Medulla oblongata (tissue), 1 donor: ENCODE results near the gene TBCEL.
"Not testable (repeated sequence)": the region's sequence is repeated elsewhere in the genome, so short reads cannot be mapped to it uniquely, and the experiment has no call there.

Experiments
- DNase-seq: peaks from one replicate; pipeline ENCODE4 v3.0.0-alpha.2; 2015; ENCODE audit errors: extremely low spot score

Gene TBCEL

GRCh38 chr11:121029153-121029552 is 5.3 kb downstream of the TBCEL start:
- DNase-seq, result no peak

GRCh38 chr11:121029813-121030445 is 6.0 kb downstream of the TBCEL start:
- no peak for DNase-seq

- DNase-seq, result no peak
Observed at GRCh38 chr11:121031167-121031566, 7.3 kb downstream of the TBCEL start.

- DNase-seq, result not testable (repeated sequence)
Observed at GRCh38 chr11:121031648-121032047, 7.7 kb downstream of the TBCEL start.

GRCh38 chr11:121032546-121032945 is 8.6 kb downstream of the TBCEL start:
- no peak for DNase-seq

- no peak for DNase-seq
Observed at GRCh38 chr11:121033635-121034034, 9.7 kb downstream of the TBCEL start.

GRCh38 chr11:121035169-121035755 is 11.4 kb downstream of the TBCEL start:
- DNase-seq, result no peak

GRCh38 chr11:121035780-121036179 is 11.9 kb downstream of the TBCEL start:
- no peak for DNase-seq

- DNase-seq, result no peak
Observed at GRCh38 chr11:121037016-121037415, 13.1 kb downstream of the TBCEL start.

GRCh38 chr11:121038648-121039409 is 14.9 kb downstream of the TBCEL start:
- DNase-seq, result no peak

GRCh38 chr11:121039971-121040613 is 16.2 kb downstream of the TBCEL start:
- DNase-seq, result no peak

- no peak for DNase-seq
Observed at GRCh38 chr11:121040614-121041002, 16.7 kb downstream of the TBCEL start.

GRCh38 chr11:121041072-121041471 is 17.2 kb downstream of the TBCEL start:
- no peak for DNase-seq

- DNase-seq, result no peak
Observed at GRCh38 chr11:121042296-121042695, 18.4 kb downstream of the TBCEL start.

GRCh38 chr11:121047926-121048325 is 24.0 kb downstream of the TBCEL start:
- no peak for DNase-seq

- no peak for DNase-seq
Observed at GRCh38 chr11:121048464-121049233, 24.7 kb downstream of the TBCEL start.

GRCh38 chr11:121053244-121053643 is 29.3 kb downstream of the TBCEL start:
- no peak for DNase-seq

- DNase-seq, result no peak
Observed at GRCh38 chr11:121054266-121054665, 30.4 kb downstream of the TBCEL start.

- DNase-seq, result no peak
Observed at GRCh38 chr11:121055076-121055475, 31.2 kb downstream of the TBCEL start.

GRCh38 chr11:121057922-121058321 is 34.0 kb downstream of the TBCEL start:
- DNase-seq, result no peak

GRCh38 chr11:121058941-121059340 is 35.0 kb downstream of the TBCEL start:
- DNase-seq, result no peak

GRCh38 chr11:121059605-121060004 is 35.7 kb downstream of the TBCEL start:
- DNase-seq, result no peak
